OCI-M2 (cell line): ENCODE results near the gene DLX5.
"Not testable (repeated sequence)": the region's sequence is repeated elsewhere in the genome, so short reads cannot be mapped to it uniquely, and the experiment has no call there.

Source experiments
- DNase-seq: peaks from one replicate; lab custom pipeline; 2025; ENCODE audit not compliant: unreplicated experiment; lab: John Stamatoyannopoulos, UW

Gene DLX5

GRCh38 chr7:97024209-97025129 is at the start of gene DLX5:
Gene DLX5, minus strand, starts transcription at chr7:97024831. Its CDS starts 208 bp downstream, at chr7:97024623.
- no peak for DNase-seq

- not testable (repeated sequence) for DNase-seq
Measured at GRCh38 chr7:97072025-97072424, 47.4 kb upstream of the DLX5 start.

DNA sequence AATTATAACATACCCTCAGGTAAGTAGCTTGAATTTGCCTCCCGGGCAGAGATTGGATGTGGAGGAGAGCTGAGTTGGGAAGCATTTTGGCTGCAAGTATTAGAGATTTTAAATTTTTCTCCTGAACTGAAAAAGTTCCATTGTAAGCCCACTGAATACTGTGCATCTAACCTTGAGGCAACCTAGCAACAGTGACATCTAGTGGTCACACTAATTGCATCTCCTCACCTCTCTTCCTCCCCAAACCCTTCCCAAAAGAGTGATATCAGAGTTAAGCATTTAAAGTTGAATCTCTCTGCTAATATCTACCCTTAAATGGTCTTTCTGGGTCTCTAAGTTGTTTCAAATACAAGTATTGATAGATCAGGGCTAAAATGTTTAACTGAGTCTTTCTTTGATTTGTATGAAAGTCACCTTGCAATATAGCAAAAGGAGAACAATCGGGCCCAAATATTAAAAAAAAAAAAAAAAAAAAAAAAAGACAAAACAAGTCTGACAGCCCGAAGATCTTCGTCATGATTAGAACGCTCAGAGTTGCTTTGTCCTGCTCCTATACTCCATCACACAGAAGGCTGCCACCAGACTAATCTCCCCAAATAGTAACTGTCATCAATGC is 40.4 kb upstream of the DLX5 start:
- DNase-seq, result peak; percentile 17

DNA sequence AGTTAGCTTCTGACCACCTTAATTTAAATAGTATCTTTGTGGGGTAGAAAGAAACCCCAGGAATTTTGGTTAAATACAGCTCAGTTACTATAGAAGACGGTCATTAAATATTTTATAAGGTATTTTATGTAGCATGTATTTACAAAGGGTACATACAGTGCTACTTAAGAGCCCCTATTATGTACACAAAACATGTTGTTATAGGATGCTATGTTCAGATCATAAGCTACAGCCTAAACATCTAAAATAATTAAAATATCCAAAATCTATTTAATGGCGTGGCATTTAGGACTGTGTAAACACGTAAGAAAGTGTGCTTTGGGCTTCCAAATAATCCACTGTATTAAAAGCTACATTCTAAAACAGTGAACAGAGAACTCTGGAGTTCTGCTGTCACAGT is 39.4 kb upstream of the DLX5 start:
- DNase-seq, result no peak

- DNase-seq, result no peak
Measured at GRCh38 chr7:97043281-97043680, 18.6 kb upstream of the DLX5 start.

GRCh38 chr7:97039374-97040065 is 14.9 kb upstream of the DLX5 start:
- DNase-seq, result no peak

GRCh38 chr7:97034213-97034852 is 9.7 kb upstream of the DLX5 start:
- not testable (repeated sequence) for DNase-seq

DNA sequence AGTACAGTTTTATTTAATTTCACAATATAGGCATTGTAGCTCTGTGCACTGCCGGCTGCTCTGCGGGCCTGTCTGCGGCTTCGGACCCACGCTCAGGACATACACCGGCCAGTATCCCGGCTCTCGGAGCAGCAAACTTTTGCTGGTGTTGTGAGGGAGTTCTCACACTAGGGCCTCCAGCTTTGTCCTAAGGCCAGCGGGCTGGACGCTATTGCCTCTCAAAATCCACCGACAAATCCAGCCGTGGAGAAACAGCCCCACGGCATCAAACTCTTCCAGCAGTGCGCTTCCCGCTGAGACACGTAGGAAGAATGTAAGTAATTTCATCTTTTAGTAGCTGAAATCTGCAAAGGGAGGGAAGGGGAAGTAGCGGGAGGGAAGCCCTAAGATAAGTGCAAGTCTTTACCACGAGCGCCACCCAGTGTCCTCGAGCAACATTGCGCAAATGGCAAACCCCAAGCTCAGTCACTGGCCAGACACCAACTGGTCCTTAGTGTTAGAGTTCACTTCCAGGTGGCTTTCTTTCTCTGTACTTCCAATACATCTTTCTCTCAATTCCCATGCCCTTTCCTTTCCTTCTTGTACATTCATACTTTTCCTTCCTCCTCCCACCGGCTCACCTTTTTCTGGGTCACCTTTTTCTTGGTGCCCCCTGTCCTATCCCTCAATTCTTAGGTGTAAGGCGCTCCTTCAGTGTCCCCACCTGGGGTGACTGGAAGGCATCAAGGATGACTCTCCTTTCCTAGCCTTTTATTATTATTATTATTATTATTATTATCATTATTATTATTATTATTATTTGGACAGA is 3.0 kb upstream of the DLX5 start:
- peak; percentile 35 for DNase-seq

GRCh38 chr7:97026715-97027426 is 2.2 kb upstream of the DLX5 start:
- no peak for DNase-seq

- no peak for DNase-seq
Measured at GRCh38 chr7:97025983-97026714, 1.5 kb upstream of the DLX5 start.

DNA sequence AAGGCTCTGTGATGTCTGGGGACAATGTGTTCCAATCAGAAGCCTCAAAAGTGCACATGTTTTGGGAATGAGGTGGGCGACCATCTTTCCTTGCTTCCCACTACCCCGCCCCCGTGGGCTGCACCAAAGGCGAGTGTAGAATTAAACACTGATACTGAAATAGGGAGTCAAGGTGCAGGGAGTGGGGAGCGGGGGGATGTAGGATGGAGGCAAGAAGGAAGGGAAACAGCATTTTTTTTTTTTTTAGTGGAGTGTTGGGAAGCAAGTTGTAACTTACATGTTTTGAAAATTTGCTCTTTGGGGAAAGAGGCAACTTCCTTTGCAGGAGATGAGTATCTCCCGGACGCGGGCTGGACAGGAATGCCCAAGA is 484 bp upstream of the DLX5 start:
- no peak for DNase-seq

DNA sequence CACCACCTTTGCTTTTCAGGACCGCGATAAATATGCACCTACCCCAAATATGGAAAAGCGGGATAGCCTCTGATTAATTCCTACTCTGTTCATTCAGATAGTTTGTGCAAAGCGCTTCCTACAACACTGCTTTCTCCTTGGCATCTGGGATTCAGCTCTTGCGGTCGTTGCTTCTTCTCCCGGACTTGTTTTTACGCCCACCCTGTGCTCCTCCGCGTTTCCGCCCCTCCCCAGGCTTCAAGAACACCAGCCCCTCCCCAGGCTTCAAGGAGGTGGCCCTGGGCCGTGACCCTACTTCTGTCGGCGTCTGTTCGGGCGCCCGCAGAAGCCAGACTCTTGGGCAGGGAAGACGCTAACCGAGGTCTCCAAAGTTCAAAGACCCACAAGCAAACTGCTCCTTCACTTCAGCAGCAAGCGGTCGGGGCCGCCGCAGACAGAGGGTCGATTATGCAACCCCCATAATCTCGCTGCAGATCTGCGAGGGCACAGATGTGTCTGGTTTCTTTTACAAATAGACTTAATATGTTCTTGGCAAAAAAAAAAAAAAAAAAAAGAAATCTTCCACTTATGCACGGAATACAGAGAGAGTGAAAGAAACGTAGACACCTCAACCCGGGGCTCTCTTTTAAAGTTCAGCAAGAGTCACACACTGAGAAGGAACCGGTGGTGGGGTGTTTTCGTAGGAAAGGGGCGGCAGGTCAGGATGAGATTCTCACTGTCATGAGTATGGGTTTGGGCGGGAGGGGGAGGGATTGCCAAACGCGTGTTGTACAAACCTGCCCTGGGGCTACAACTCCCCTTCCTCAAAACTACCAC is 1.9 kb downstream of the DLX5 start:
- DNase-seq, result no peak

- no peak for DNase-seq
Measured at GRCh38 chr7:97021747-97022490, 2.7 kb downstream of the DLX5 start.

- no peak for DNase-seq
Measured at GRCh38 chr7:97020996-97021746, 3.5 kb downstream of the DLX5 start.

DNA sequence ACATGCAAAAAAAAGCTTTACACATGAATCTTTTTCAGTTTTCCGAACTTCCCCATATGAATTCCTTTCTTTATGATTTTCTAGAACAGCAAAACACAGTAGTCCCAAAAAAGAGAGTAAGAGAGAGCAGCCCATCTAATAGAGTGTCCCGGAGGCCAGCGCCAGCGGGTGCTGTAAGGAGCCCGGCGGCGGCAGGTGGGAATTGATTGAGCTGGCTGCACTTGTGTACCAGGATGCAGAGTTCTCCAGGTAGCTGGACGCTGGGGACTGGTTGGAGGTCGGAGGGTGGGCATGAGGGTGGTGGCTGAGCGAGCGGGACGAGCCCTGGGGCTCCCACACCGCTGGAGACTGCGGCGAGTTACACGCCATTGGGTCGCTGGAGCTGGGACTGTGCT is 4.0 kb downstream of the DLX5 start:
- no peak for DNase-seq

- DNase-seq, result no peak
Measured at GRCh38 chr7:97019710-97020225, 4.9 kb downstream of the DLX5 start.
